A549 (cell line): ENCODE measurements around the gene GNG4. TPM values are rescaled to one million over a fixed set of nuclear protein-coding genes. Genes with fewer than 3 reads are reported as not detected.
A peak's percentile ranks its signal among the peaks of the same experiment; 100 is the strongest.

Source experiments
- ATAC-seq, 2 experiments: fragments of 200-7000 bp in 1 of 2; fragments of >200 bp in 1 of 2; cut with Nextera tagmentation in 1 of 2; cut with Tn5 transposase in 1 of 2; 3 replicates each; pipeline versions ENCODE4 v1.8.0 to v1.9.1; 2018 to 2020; ENCODE audit warnings: mild to moderate bottlenecking in 1 of 2, moderate library complexity in 1 of 2
- CTCF ChIA-PET: fragments of 300-600 bp; sonication (Branson Sonifier 250); formaldehyde crosslinking; extraction: SDS; loops from one replicate; lab custom pipeline; 2021; ENCODE audit warnings: antibody characterized with exemption, inconsistent platforms; lab: Yijun Ruan, JAX
- POLR2A ChIA-PET: fragments of 350-600 bp; formaldehyde crosslinking; extraction: SDS; loops from one replicate; lab custom pipeline; 2021; ENCODE audit warnings: antibody characterized with exemption, inconsistent platforms; lab: Yijun Ruan, JAX
- DNase-seq, 2 experiments: peaks; one replicate each; pipeline versions ENCODE4 v3.0.0 to v3.0.0-alpha.2; 2011 to 2016; ENCODE audit warnings: low read depth in 1 of 2, low spot score in 1 of 2
- FAIRE-seq: peaks from 2 replicates; lab custom pipeline; 2011; peaks lifted over from hg19 to GRCh38; lab: Jason Lieb, UNC
- H3K27ac ChIP-seq, 2 experiments: fragments of >200 bp; sonication (Bioruptor Twin); formaldehyde crosslinking; 3 replicates each; pipeline ENCODE4 v1.5.1; 2016 to 2017
- H3K4me1 ChIP-seq: fragments of >200 bp; sonication (Bioruptor Twin); formaldehyde crosslinking; 3 replicates; pipeline ENCODE4 v1.6.1; 2016
- H3K4me2 ChIP-seq: fragments of >200 bp; sonication (Bioruptor Twin); formaldehyde crosslinking; 3 replicates; pipeline ENCODE4 v1.6.1; 2016
- H3K4me3 ChIP-seq: fragments of >200 bp; sonication (Bioruptor Twin); formaldehyde crosslinking; 3 replicates; pipeline ENCODE4 v1.5.1; 2016
- H3K9me3 ChIP-seq: fragments of >200 bp; sonication (Bioruptor Twin); formaldehyde crosslinking; 3 replicates; pipeline ENCODE4 v1.6.1; 2016
- ATOH8 ChIP-seq: fragments of 250-450 bp; sonication (Bioruptor Pico); IDR thresholded peaks from 2 replicates; pipeline ENCODE4 v1.5.0; 2020; ENCODE audit warnings: low read depth, mild to moderate bottlenecking, moderate library complexity
- BCL3 ChIP-seq: fragments of >200 bp; sonication (Bioruptor Twin); formaldehyde crosslinking; IDR thresholded peaks from 3 replicates; pipeline ENCODE4 v1.6.1; 2016
- BHLHE40 ChIP-seq: IDR thresholded peaks from 2 replicates; pipeline ENCODE4 v1.6.1; 2012; ENCODE audit warnings: low read depth, low read length, inconsistent platforms
- CBX2 ChIP-seq: fragments of 200-600 bp; sonication (generic); IDR thresholded peaks from 2 replicates; pipeline ENCODE4 v1.6.1; 2016; ENCODE audit warnings: low read depth, mild to moderate bottlenecking, borderline replicate concordance
- CBX8 ChIP-seq: fragments of 200-600 bp; sonication (generic); IDR thresholded peaks from 2 replicates; pipeline ENCODE4 v1.6.1; 2016
- EHF ChIP-seq: fragments of 250-450 bp; sonication (Bioruptor Pico); IDR thresholded peaks from 2 replicates; pipeline ENCODE4 v1.5.0; 2020; ENCODE audit warnings: mild to moderate bottlenecking
- ELK1 ChIP-seq: fragments of 150-350 bp; IDR thresholded peaks from 2 replicates; pipeline ENCODE4 v1.6.1; 2014; ENCODE audit warnings: low read depth, mild to moderate bottlenecking, low read length
- ESRRA ChIP-seq: fragments of 150-350 bp; IDR thresholded peaks from 2 replicates; pipeline ENCODE4 v1.6.1; 2014; ENCODE audit warnings: mild to moderate bottlenecking, low read length, borderline replicate concordance
- FOSB ChIP-seq: fragments of 250-450 bp; sonication (Bioruptor Pico); IDR thresholded peaks from 2 replicates; pipeline ENCODE4 v1.5.0; 2020; ENCODE audit warnings: mild to moderate bottlenecking, moderate library complexity
- FOXS1 ChIP-seq: fragments of 250-450 bp; sonication (Bioruptor Pico); IDR thresholded peaks from 2 replicates; pipeline ENCODE4 v1.5.0; 2020; ENCODE audit warnings: mild to moderate bottlenecking, moderate library complexity
- HDAC2 ChIP-seq: fragments of 200-600 bp; sonication (generic); IDR thresholded peaks from 2 replicates; pipeline ENCODE4 v1.6.1; 2016
- HOXA7 ChIP-seq: fragments of 250-450 bp; sonication (Bioruptor Pico); IDR thresholded peaks from 2 replicates; pipeline ENCODE4 v1.5.0; 2020; ENCODE audit warnings: mild to moderate bottlenecking, moderate library complexity
- JUNB ChIP-seq: fragments of >200 bp; sonication (Bioruptor Twin); formaldehyde crosslinking; IDR thresholded peaks from 2 replicates; pipeline ENCODE4 v1.6.1; 2016
- KDM1A ChIP-seq: fragments of 200-600 bp; sonication (generic); IDR thresholded peaks from 2 replicates; pipeline ENCODE4 v1.6.1; 2016; ENCODE audit warnings: low read depth, mild to moderate bottlenecking
- KDM5A ChIP-seq: fragments of 200-600 bp; sonication (generic); IDR thresholded peaks from 2 replicates; pipeline ENCODE4 v1.6.1; 2016; ENCODE audit warnings: antibody characterized with exemption, mild to moderate bottlenecking
- MAX ChIP-seq: IDR thresholded peaks from 2 replicates; pipeline ENCODE4 v1.6.1; 2012
- NFE2L2 ChIP-seq: fragments of 150-350 bp; conservative IDR thresholded peaks from 2 replicates; pipeline ENCODE4 v1.6.1; 2014; ENCODE audit warnings: low read length
- RCOR1 ChIP-seq: fragments of 150-350 bp; IDR thresholded peaks from 2 replicates; pipeline ENCODE4 v1.6.1; 2014; ENCODE audit warnings: antibody characterized with exemption, low read length, low read depth
- TFCP2L1 ChIP-seq: fragments of 250-450 bp; sonication (Bioruptor Pico); IDR thresholded peaks from 2 replicates; pipeline ENCODE4 v1.5.0; 2021; ENCODE audit warnings: mild to moderate bottlenecking
- WGBS: methylation state at CpG from one replicate; pipeline ENCODE4 v1.1.6; 2017; ENCODE audit errors: missing lambda C conversion rate; 5-methylcytosine and 5-hydroxymethylcytosine counted together
- polyA plus RNA-seq, 4 experiments: library from polyadenylated mRNA; depleted of rRNA in 3 of 4; stranded (reverse); fragments of >200 nt; fragmentation: RNase III in 1 of 4; extraction: RNeasy Plus Mini Kit Qiagen cat#74134 plus additional on column Dnase treatment in 1 of 4; gene quantifications; 2 replicates in 3 of 4; 3 replicates in 1 of 4; pipeline ENCODE4 v1.2.3, GENCODE V29; 2011 to 2017
- small RNA-seq, 6 experiments: library from RNA; depleted of rRNA; stranded (forward); fragments of <200 nt; gene quantifications; one replicate each; pipeline ENCODE3, GENCODE V24; 2012

GNG4 gene
- polyA plus RNA-seq, 2 of the 4 experiments (the other 2 are of a cell fraction), result 10.5 to 16.3 TPM

- Histone ChIP-seq H3K4me1 (peaks cover 19% of the 10 kb centered on the region), H3K4me2 (peak overlapping the region; percentile 78), H3K27ac (peak overlapping the region; percentile 89 to 90)
- POLR2A ChIA-PET, result interaction anchor here (0.7 kb wide), 1 partner anchor 115 kb away, joined by 4 read pairs; no protein-coding TSS in a partner anchor
- TF ChIP-seq HOXA7 (CRISPR knock-in tag) (no peak), BCL3 (no peak), CBX8 (no peak), BHLHE40 (no peak), FOSB (CRISPR knock-in tag) (no peak), MAX (no peak), FOXS1 (CRISPR knock-in tag) (no peak), HDAC2 (no peak), JUNB (no peak), NFE2L2 (no peak), KDM1A (no peak), ELK1 (no peak), KDM5A (no peak), CBX2 (no peak), RCOR1 (no peak), EHF (CRISPR knock-in tag) (no peak)
- TF ChIP-seq, all 56 proteins: peak for 0
- Histone ChIP-seq H3K4me3 (peak overlapping the region; percentile 82), H3K9me3 (no peaks in the 10 kb centered on the region)
- FAIRE-seq (no peak), DNase-seq (no peak), ATAC-seq (no peak)
- CTCF ChIA-PET, result interaction anchor here (0.9 to 2.7 kb wide), 3 partner anchors 279 to 469 kb away, joined by 4 to 20 read pairs (median 6); no protein-coding TSS in a partner anchor
- 26% methylated on average over 5 of the region's 5 CpGs for WGBS
Observed at GRCh38 chr1:235502601-235503402, 146.8 kb downstream of the GNG4 start.

- TF ChIP-seq FOXS1 (CRISPR knock-in tag) (no peak), ATOH8 (no peak), TFCP2L1 (CRISPR knock-in tag) (no peak), ESRRA (no peak), BCL3 (no peak)
- Histone ChIP-seq H3K9me3 (no peaks in the 10 kb centered on the region), H3K4me1 (peaks cover 13% of the 10 kb centered on the region), H3K4me2 (no peak overlapping the region), H3K27ac (no peak overlapping the region), H3K4me3 (no peak overlapping the region)
- ATAC-seq, result no peak
- POLR2A ChIA-PET, result no interaction called here
- no peak for DNase-seq
- no peak for FAIRE-seq
- CTCF ChIA-PET, result no interaction called here
- 94% methylated on average over 5 of the region's 5 CpGs for WGBS
Observed at GRCh38 chr1:235500971-235501540, 148.5 kb downstream of the GNG4 start.

Small RNAs within 50 kb of the gene (small RNA-seq; reads per million reads assigned to genes)
- gene MTCO3P46 (0 to 0.43 (median 0) reads per million in 6 experiments), gene MTND4LP21 (0 reads per million in 6 experiments)

Other genes starting within 250 kb of the GNG4 start
- gene B3GALNT2, start 145.3 kb downstream of the GNG4 start, polyA plus RNA-seq (2011; rRNA removed), result 31.1 and 39.6 TPM in 2 replicates
- 17.3 to 17.8 TPM (median 17.7 TPM) in 3 replicates for gene B3GALNT2, start 145.3 kb downstream of the GNG4 start, polyA plus RNA-seq (2017; fragmentation: RNase III; extraction: RNeasy Plus Mini Kit Qiagen cat#74134 plus additional on column Dnase treatment)
- 9.4 and 10.9 TPM in 2 replicates for gene LYST, start 217.1 kb upstream of the GNG4 start, polyA plus RNA-seq (2011; rRNA removed)
- gene LYST, start 217.1 kb upstream of the GNG4 start, polyA plus RNA-seq (2017; fragmentation: RNase III; extraction: RNeasy Plus Mini Kit Qiagen cat#74134 plus additional on column Dnase treatment), result 2.0 to 2.5 TPM (median 2.2 TPM) in 3 replicates